Stimulated activated naive CD4-positive, alpha-beta T cell treated with Interleukin-2 at 50 U/mL for 16 hours (primary cell): Measurements from ENCODE around the gene SORL1-AS1.

Experiments
- DNase-seq: peaks from one replicate; lab custom pipeline; 2025; lab: John Stamatoyannopoulos, UW

SORL1-AS1 gene

GRCh38 chr11:121389651-121390050 is 63.1 kb downstream of the SORL1-AS1 start:
- DNase-seq: no peak
